Endothelial cell (in vitro differentiated cells): ENCODE results near the gene CHRNE. TPM values are rescaled to one million over a fixed set of nuclear protein-coding genes. Genes with fewer than 3 reads are reported as not detected.

Source experiments
- DNase-seq: peaks from one replicate; pipeline ENCODE4 v3.0.0; 2021; ENCODE audit warnings: low spot score
- H3K27ac Mint-ChIP-seq: one replicate; pipeline ENCODE4 v1.8.0; 2021; ENCODE audit warnings: mixed read lengths, inconsistent platforms; ENCODE audit not compliant: unreplicated experiment
- H3K27me3 Mint-ChIP-seq: one replicate; pipeline ENCODE4 v1.8.0; 2021; ENCODE audit warnings: mild to moderate bottlenecking, moderate library complexity, mixed read lengths, inconsistent platforms; ENCODE audit not compliant: unreplicated experiment
- H3K36me3 Mint-ChIP-seq: one replicate; pipeline ENCODE4 v1.8.0; 2021; ENCODE audit warnings: mild to moderate bottlenecking, low read depth, mixed read lengths, inconsistent platforms; ENCODE audit not compliant: unreplicated experiment
- H3K4me1 Mint-ChIP-seq: one replicate; pipeline ENCODE4 v1.8.0; 2021; ENCODE audit warnings: mild to moderate bottlenecking, mixed read lengths, inconsistent platforms; ENCODE audit not compliant: unreplicated experiment
- H3K4me3 Mint-ChIP-seq: one replicate; pipeline ENCODE4 v1.8.0; 2021; ENCODE audit warnings: mild to moderate bottlenecking, mixed read lengths, inconsistent platforms; ENCODE audit not compliant: unreplicated experiment
- H3K9me3 Mint-ChIP-seq: one replicate; pipeline ENCODE4 v1.8.0; 2021; ENCODE audit warnings: mixed read lengths, inconsistent platforms; ENCODE audit not compliant: unreplicated experiment
- total RNA-seq: library from RNA; stranded (reverse); fragmentation: NEBNext Ultra II Directional; extraction: Animal tissue kit (Norgen Biotek cat#: 25700); gene quantifications from one replicate; pipeline ENCODE4 v1.2.1, GENCODE V29; 2021; ENCODE audit not compliant: unreplicated experiment
- TF ChIP-seq, protein P1 (sequence below): fragments of 200-600 bp; sonication (generic); IDR thresholded peaks from one replicate; pipeline ENCODE4 v1.5.0; 2021; ENCODE audit warnings: antibody characterized with exemption; ENCODE audit not compliant: unreplicated experiment

CHRNE gene
- total RNA-seq, 1 donor from 2014 or later, result 1.2 TPM

GRCh38 chr17:4861052-4861451 is 41.8 kb downstream of the CHRNE start:
- peaks cover 17% of the 10 kb centered on the region for H3K36me3 Mint-ChIP-seq
- H3K27me3 Mint-ChIP-seq, result peaks cover 9% of the 10 kb centered on the region
- peaks cover 54% of the 10 kb centered on the region for H3K4me1 Mint-ChIP-seq
- H3K4me3 Mint-ChIP-seq, result peak overlapping the region; percentile 31
- H3K27ac Mint-ChIP-seq, result no peak overlapping the region
- TF ChIP-seq, protein P1, sequence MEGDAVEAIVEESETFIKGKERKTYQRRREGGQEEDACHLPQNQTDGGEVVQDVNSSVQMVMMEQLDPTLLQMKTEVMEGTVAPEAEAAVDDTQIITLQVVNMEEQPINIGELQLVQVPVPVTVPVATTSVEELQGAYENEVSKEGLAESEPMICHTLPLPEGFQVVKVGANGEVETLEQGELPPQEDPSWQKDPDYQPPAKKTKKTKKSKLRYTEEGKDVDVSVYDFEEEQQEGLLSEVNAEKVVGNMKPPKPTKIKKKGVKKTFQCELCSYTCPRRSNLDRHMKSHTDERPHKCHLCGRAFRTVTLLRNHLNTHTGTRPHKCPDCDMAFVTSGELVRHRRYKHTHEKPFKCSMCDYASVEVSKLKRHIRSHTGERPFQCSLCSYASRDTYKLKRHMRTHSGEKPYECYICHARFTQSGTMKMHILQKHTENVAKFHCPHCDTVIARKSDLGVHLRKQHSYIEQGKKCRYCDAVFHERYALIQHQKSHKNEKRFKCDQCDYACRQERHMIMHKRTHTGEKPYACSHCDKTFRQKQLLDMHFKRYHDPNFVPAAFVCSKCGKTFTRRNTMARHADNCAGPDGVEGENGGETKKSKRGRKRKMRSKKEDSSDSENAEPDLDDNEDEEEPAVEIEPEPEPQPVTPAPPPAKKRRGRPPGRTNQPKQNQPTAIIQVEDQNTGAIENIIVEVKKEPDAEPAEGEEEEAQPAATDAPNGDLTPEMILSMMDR, result no peak
- H3K9me3 Mint-ChIP-seq, result no peaks in the 10 kb centered on the region
- DNase-seq, result no peak

- TF ChIP-seq, protein P1, result no peak
- H3K4me1 Mint-ChIP-seq, result peaks cover 56% of the 10 kb centered on the region
- H3K27ac Mint-ChIP-seq, result peak overlapping the region; percentile 85
Measured at GRCh38 chr17:4860651-4861050, 42.2 kb downstream of the CHRNE start.

DNA sequence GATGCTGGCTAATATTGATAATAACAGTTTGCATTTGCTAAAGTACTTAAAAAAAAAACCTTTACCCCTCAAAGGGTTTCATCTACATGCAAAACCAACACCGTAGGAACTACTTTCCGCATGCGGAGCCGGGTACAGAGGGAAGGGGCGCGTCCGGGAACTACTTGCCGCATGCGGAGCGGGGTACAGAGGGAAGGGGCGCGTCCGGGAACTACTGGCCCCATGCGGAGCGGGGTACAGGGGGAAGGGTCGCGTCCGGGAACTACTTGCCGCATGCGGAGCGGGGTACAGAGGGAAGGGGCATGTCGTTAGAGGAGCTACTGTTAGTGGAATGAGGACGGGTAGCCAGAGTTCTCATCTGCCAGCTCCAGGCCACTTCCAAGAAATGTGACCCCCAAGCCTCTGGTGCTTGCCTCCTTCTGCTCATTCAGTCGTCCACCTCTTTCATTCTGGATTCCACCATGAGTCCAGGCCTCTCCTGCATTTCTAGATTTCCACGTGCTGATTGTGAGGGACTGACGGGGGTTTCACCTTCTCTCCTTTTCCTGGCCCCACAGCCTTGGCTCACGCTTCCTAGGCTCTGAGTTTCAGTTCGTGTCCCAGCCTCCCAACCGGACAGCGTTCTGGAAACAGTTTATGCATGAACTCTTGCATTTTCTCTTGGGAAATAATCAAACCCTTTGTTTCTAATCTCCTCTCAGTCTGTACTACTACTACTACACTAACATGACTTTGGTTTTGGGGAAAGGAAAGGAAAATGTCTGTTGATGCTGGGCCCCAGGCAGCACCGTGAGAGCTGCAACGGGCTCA is 42.9 kb downstream of the CHRNE start:
- Mint-ChIP-seq H3K36me3 (peaks cover 17% of the 10 kb centered on the region), H3K4me3 (peak overlapping the region; percentile 88), H3K27me3 (peaks cover 11% of the 10 kb centered on the region), H3K4me1 (peaks cover 56% of the 10 kb centered on the region), H3K27ac (peak overlapping the region; percentile 85), H3K9me3 (no peaks in the 10 kb centered on the region)
- TF ChIP-seq, protein P1, result no peak
- DNase-seq, result no peak

More at GRCh38 chr17:4860651-4861050, 42.2 kb downstream of the CHRNE start:
- no peak for DNase-seq
- Mint-ChIP-seq H3K4me3 (peak overlapping the region; percentile 88), H3K9me3 (no peaks in the 10 kb centered on the region), H3K27me3 (peaks cover 11% of the 10 kb centered on the region), H3K36me3 (peaks cover 17% of the 10 kb centered on the region)

- H3K4me3 Mint-ChIP-seq, result peak overlapping the region; percentile 69
- H3K4me1 Mint-ChIP-seq, result peaks cover 64% of the 10 kb centered on the region
- peaks cover 17% of the 10 kb centered on the region for H3K36me3 Mint-ChIP-seq
- H3K27ac Mint-ChIP-seq, result peak overlapping the region; percentile 98
- no peak for DNase-seq
- TF ChIP-seq, protein P1, result no peak
- no peaks in the 10 kb centered on the region for H3K9me3 Mint-ChIP-seq
- peaks cover 13% of the 10 kb centered on the region for H3K27me3 Mint-ChIP-seq
Measured at GRCh38 chr17:4858882-4859260, 44.0 kb downstream of the CHRNE start.
